ENCODE data around the gene ZNF236.
"Not testable (repeated sequence)": the region's sequence is repeated elsewhere in the genome, so short reads cannot be mapped to it uniquely, and the experiment has no call there.

- TF ChIP-seq POLR2A, CTCF, POLR2AphosphoS5 (IDR thresholded peaks at IDR 0.05): not testable (repeated sequence)
Observed at GRCh38 chr18:77018650-77019049, 196.3 kb downstream of the ZNF236 start.
